Measurements from ENCODE around the gene NLRC5. TPM values are rescaled to one million over a fixed set of nuclear protein-coding genes. Genes with fewer than 3 reads are reported as not detected.
"Not testable (repeated sequence)": the region's sequence is repeated elsewhere in the genome, so short reads cannot be mapped to it uniquely, and the experiment has no call there.

NLRC5 gene
- total and polyA plus RNA-seq, 2 donors (not counting 3 experiments of a cell fraction or from before 2014, with no cell fraction given) = 7.4 to 26.3 TPM

DNA sequence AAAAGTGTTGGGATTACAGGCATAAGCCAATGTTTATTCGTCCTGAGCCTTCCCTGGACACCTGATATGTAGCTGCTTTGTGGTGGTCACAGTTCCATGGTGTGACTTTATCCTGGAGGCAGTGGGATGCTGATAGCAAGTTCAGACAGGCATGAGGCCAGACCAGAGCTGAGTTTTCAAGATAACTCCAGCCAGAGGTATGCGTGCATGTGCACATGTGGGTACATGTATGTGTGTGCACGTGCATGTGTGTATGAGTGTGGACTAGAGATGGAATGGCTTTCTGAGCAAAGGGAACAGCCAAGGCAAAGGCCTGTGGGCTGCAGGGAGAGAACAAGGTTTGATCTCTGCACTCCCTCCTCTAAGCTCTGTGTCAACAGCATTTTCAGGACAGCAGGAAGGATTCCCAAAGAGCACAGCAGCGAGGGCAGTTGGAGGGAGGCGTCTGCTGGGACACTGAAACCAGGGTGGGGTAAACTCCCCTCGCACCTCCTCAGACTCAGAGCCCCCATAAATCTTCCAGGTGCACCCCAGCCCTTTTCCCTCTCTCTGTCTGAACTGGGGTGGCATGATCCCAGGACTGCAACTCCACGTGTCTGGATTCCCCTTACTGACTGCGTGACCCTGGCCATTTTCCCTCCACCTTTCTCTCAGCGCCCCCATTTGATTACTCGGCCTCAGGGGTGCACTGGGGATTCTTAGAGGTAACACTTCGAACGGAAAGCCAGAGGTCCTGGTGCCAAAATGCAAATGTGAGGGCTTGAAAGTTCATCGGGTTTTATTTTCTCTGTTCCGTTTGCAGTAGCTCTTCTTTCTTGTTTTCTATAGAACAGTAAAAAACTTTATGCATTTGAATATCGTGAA is 15.3 kb downstream of the NLRC5 start:
- Histone ChIP-seq H3K4me3 (replicated peaks in 1 of 3; ENCODE audit: insufficient read depth in 1 of 3, low read depth in 1 of 3, low read length in 3 of 3) (no peak overlapping the region), H3K79me2 (ENCODE audit: control insufficient read depth, insufficient read depth, low read length) (no peaks in the 10 kb centered on the region), H3K9me3 (replicated peaks; ENCODE audit: control insufficient read depth, insufficient read depth, low read length) (no peaks in the 10 kb centered on the region), H3K36me3 (ENCODE audit: control insufficient read depth in 2 of 2, extremely low read depth in 1 of 2, insufficient read depth in 2 of 2, low read length in 2 of 2) (no peaks in the 10 kb centered on the region), H3K27ac (ENCODE audit: insufficient read depth, low read depth, low read length) (no peak overlapping the region), H3K9me1 (replicated peaks; ENCODE audit: control insufficient read depth, extremely low read depth, insufficient read depth, low read length) (no peaks in the 10 kb centered on the region), H3K4me1 (ENCODE audit: control insufficient read depth, extremely low read depth, insufficient read depth, low read length) (peaks cover 14% of the 10 kb centered on the region), H3K27me3 (ENCODE audit: control insufficient read depth in 2 of 2, insufficient read depth in 2 of 2, low read length in 2 of 2) (no peaks in the 10 kb centered on the region), H4K20me1 (replicated peaks; ENCODE audit: control insufficient read depth, extremely low read depth, insufficient read depth, low read length) (no peaks in the 10 kb centered on the region), H3K4me2 (ENCODE audit: insufficient read depth, low read length) (no peak overlapping the region), H3K9ac (replicated peaks; ENCODE audit: extremely low read depth, insufficient read depth, low read length) (no peak overlapping the region), H2AFZ (ENCODE audit: low read depth, low read length) (no peak overlapping the region)
- dilution Hi-C loops (cut with MboI; ENCODE audit: extremely low pct_ligation_motif_present, low sequenced_read_pairs) (no loop called here), intact Hi-C loops (cut with micrococcal nuclease) (no loop called here)
- ChIA-PET POLR2A (no interaction called here), CTCF (interaction anchor here (0.7 to 1.6 kb wide), 2 partner anchors 9 to 41 kb away, joined by 3 to 4 read pairs; no protein-coding TSS in a partner anchor)
- no TSS peak for BruUV-seq (replicated peaks)
- DNase-seq (ENCODE audit: low read depth, low spot score) = no peak
- TF ChIP-seq MYC (IDR thresholded peaks at IDR 0.05; ENCODE audit: low read depth, low read length) (no peak), JUN (IDR thresholded peaks at IDR 0.05; ENCODE audit: borderline replicate concordance, insufficient read depth, insufficient read length, low read depth) (no peak), CTCF (IDR thresholded peaks at IDR 0.05; ENCODE audit: extremely low read depth in 1 of 2, insufficient read depth in 1 of 2, low read depth in 1 of 2, low read length in 2 of 2) (no peak), POLR2A (IDR thresholded peaks at IDR 0.05; ENCODE audit: low read depth, low read length) (no peak), FOS (IDR thresholded peaks at IDR 0.05; ENCODE audit: borderline replicate concordance, insufficient read depth, low read length) (no peak), POLR2AphosphoS5 (IDR thresholded peaks at IDR 0.05; ENCODE audit: insufficient read depth, low read depth, low read length) (no peak), EZH2 (IDR thresholded peaks at IDR 0.05; ENCODE audit: borderline replicate concordance, low read depth, low read length, severe bottlenecking) (no peak), GATA2 (IDR thresholded peaks at IDR 0.05; ENCODE audit: insufficient read depth, insufficient read length, low read depth, low read length) (no peak)
- TF ChIP-seq, protein P1, sequence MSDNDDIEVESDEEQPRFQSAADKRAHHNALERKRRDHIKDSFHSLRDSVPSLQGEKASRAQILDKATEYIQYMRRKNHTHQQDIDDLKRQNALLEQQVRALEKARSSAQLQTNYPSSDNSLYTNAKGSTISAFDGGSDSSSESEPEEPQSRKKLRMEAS (IDR thresholded peaks at IDR 0.05; ENCODE audit: insufficient read depth, insufficient read length) = no peak
- FAIRE-seq = no peak

GRCh38 chr16:57005597-57005996 is 16.2 kb downstream of the NLRC5 start:
- H3K9me1 ChIP-seq (replicated peaks; ENCODE audit: control insufficient read depth, extremely low read depth, insufficient read depth, low read length); FAIRE-seq; H4K20me1 ChIP-seq (replicated peaks; ENCODE audit: control insufficient read depth, extremely low read depth, insufficient read depth, low read length); POLR2A ChIA-PET; H3K79me2 ChIP-seq (ENCODE audit: control insufficient read depth, insufficient read depth, low read length); H3K27me3 ChIP-seq (ENCODE audit: control insufficient read depth in 2 of 2, insufficient read depth in 2 of 2, low read length in 2 of 2); H2AFZ ChIP-seq (ENCODE audit: low read depth, low read length); BruUV-seq (replicated peaks); intact Hi-C loops (cut with micrococcal nuclease); H3K9me3 ChIP-seq (replicated peaks; ENCODE audit: control insufficient read depth, insufficient read depth, low read length); H3K36me3 ChIP-seq (ENCODE audit: control insufficient read depth in 2 of 2, extremely low read depth in 1 of 2, insufficient read depth in 2 of 2, low read length in 2 of 2); H3K4me2 ChIP-seq (ENCODE audit: insufficient read depth, low read length); DNase-seq (ENCODE audit: low read depth, low spot score); H3K27ac ChIP-seq (ENCODE audit: insufficient read depth, low read depth, low read length); H3K4me3 ChIP-seq (replicated peaks in 1 of 3; ENCODE audit: insufficient read depth in 1 of 3, low read depth in 1 of 3, low read length in 3 of 3); H3K4me1 ChIP-seq (ENCODE audit: control insufficient read depth, extremely low read depth, insufficient read depth, low read length); CTCF ChIA-PET; dilution Hi-C loops (cut with MboI; ENCODE audit: extremely low pct_ligation_motif_present, low sequenced_read_pairs); H3K9ac ChIP-seq (replicated peaks; ENCODE audit: extremely low read depth, insufficient read depth, low read length): not testable (repeated sequence)

All from endothelial cell of umbilical vein (primary cell).